Dendritic cell treated with granulocyte-macrophage colony-stimulating factor and Interleukin-4, amounts not matched to agents 40 ng/mL and 50 ng/mL, for 4 days (primary cell): ENCODE measurements around the gene COMMD10.

Experiments
- H3K27ac Mint-ChIP-seq: one replicate; pipeline ENCODE4 v1.8.0; 2022; ENCODE audit warnings: mild to moderate bottlenecking, mixed read lengths
- H3K27me3 Mint-ChIP-seq: one replicate; pipeline ENCODE4 v1.8.0; 2022; ENCODE audit warnings: mild to moderate bottlenecking, mixed read lengths
- H3K36me3 Mint-ChIP-seq: one replicate; pipeline ENCODE4 v1.8.0; 2022; ENCODE audit warnings: low read depth, mixed read lengths
- H3K4me1 Mint-ChIP-seq: one replicate; pipeline ENCODE4 v1.8.0; 2022; ENCODE audit warnings: low read depth, mixed read lengths
- H3K4me3 Mint-ChIP-seq: one replicate; pipeline ENCODE4 v1.8.0; 2022; ENCODE audit warnings: mild to moderate bottlenecking, moderate library complexity, mixed read lengths
- H3K9me3 Mint-ChIP-seq: one replicate; pipeline ENCODE4 v1.8.0; 2022; ENCODE audit warnings: mixed read lengths
- intact Hi-C: fragments of 100-400 bp; cut with micrococcal nuclease; formaldehyde crosslinking; loops from one replicate; pipeline ENCODE4 v1.15.0; 2022

The COMMD10 gene

DNA sequence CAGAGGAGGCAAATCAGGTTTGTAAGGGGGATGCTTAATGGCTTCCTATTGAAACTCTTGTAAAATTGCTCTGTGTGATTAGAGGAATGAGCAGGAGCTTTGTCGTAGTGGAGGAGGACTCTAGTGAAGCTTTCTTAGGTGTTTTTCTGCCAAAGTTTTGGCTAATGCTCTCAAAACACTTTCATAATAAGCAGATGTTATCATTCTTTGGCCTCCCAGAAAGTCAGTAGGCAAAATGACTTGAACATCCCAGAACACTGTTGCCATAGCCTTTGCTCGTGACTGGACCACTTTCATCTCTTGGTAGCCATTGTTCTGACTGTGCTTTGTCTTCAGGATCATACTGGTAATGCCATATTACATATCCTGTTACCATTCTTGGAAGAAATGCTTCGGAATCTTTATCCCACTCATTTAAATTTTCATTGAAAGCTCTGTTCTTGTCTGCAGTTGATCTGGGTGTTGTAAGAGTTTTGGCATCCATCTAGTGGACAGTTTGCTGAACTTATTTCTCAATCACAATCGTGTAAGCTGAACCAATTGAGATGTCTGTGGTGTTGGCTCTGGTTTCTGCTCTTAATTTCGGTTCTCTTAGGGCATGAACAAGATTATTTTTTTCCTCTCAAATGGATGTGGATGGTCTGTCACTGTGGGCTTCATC, 187.6 kb downstream of the COMMD10 start:
- no peaks in the 10 kb centered on the region for H3K4me1 Mint-ChIP-seq
- no peak overlapping the region for H3K4me3 Mint-ChIP-seq
- H3K9me3 Mint-ChIP-seq: peaks cover 36% of the 10 kb centered on the region
- intact Hi-C loops: no loop called here
- no peak overlapping the region for H3K27ac Mint-ChIP-seq
- H3K36me3 Mint-ChIP-seq: peaks cover 21% of the 10 kb centered on the region
- no peaks in the 10 kb centered on the region for H3K27me3 Mint-ChIP-seq

DNA sequence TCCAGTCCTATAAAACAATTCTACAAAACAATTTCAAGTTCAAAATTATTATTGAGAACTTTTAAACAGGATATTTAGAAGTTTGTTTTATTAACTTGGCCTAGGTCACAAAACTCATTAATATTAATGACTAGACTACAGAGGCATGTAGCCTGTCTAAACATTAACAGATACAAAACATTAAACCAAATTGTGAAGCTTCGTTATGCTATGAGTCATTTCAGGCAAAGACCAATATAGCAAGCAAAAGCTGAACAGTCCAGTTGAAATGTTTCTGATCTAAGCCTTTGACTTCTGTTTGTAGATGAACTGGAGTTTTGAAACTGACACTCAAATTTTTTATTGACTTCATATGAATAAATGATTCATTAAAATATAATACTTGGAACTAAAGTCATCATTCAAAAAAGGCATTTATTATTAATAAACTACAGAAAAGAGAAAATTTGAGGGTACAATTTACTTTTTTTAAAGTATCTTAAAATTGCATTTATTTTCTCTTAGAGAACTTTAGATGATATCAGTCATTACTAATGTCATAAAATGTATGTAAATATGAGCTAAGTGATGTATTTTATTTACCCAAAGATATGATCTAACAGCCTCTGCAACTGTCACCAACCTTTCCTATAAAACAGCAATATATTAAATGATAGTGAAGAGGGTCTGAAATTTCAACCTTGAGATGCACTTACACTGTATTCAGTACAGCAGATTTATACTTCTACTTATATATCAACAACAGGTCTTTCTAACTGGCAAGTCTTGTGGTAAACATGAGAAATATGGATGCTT, 188.8 kb downstream of the COMMD10 start:
- intact Hi-C loops: no loop called here
- Mint-ChIP-seq H3K27me3 (no peaks in the 10 kb centered on the region), H3K4me3 (no peak overlapping the region), H3K9me3 (peaks cover 36% of the 10 kb centered on the region), H3K36me3 (peaks cover 21% of the 10 kb centered on the region), H3K4me1 (no peaks in the 10 kb centered on the region), H3K27ac (no peak overlapping the region)

GRCh38 chr5:116274251-116274650, 189.4 kb downstream of the COMMD10 start:
- peaks cover 36% of the 10 kb centered on the region for H3K9me3 Mint-ChIP-seq
- no peak overlapping the region for H3K4me3 Mint-ChIP-seq

GRCh38 chr5:116275282-116275681, 190.5 kb downstream of the COMMD10 start:
- H3K36me3 Mint-ChIP-seq: peaks cover 21% of the 10 kb centered on the region
- no peak overlapping the region for H3K4me3 Mint-ChIP-seq
- H3K4me1 Mint-ChIP-seq: no peaks in the 10 kb centered on the region
- H3K27me3 Mint-ChIP-seq: no peaks in the 10 kb centered on the region
- peaks cover 36% of the 10 kb centered on the region for H3K9me3 Mint-ChIP-seq
- no peak overlapping the region for H3K27ac Mint-ChIP-seq
- intact Hi-C loops: no loop called here

More at GRCh38 chr5:116274251-116274650, 189.4 kb downstream of the COMMD10 start:
- Mint-ChIP-seq H3K27ac (no peak overlapping the region), H3K27me3 (no peaks in the 10 kb centered on the region), H3K36me3 (peaks cover 21% of the 10 kb centered on the region), H3K4me1 (no peaks in the 10 kb centered on the region)
- intact Hi-C loops: no loop called here

DNA sequence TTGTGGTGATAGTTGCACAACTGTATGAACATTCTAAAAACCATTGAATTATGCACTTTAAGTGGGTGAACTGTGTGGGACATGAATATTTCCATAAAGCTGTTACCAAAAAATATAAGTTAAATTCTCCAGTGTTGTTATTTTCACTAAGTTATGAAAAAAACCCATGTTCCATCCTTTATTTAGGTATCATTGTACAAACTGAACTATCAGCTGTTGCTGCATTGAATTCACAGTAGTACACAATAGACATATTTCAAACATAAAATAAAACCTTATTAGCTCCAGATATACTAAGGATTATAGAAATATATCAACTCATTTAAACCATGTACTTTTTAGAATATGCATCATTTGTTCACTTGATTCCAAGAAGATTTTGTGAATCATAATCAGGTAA, 192.1 kb downstream of the COMMD10 start:
- no peaks in the 10 kb centered on the region for H3K27me3 Mint-ChIP-seq
- peaks cover 24% of the 10 kb centered on the region for H3K36me3 Mint-ChIP-seq
- intact Hi-C loops: no loop called here
- H3K4me1 Mint-ChIP-seq: no peaks in the 10 kb centered on the region
- no peak overlapping the region for H3K27ac Mint-ChIP-seq
- H3K9me3 Mint-ChIP-seq: peaks cover 39% of the 10 kb centered on the region
- no peak overlapping the region for H3K4me3 Mint-ChIP-seq

- H3K27ac Mint-ChIP-seq: no peak overlapping the region
These were observed 195.5 kb downstream of the COMMD10 start for GRCh38 chr5:116280149-116280803.

GRCh38 chr5:116281309-116281708, 196.5 kb downstream of the COMMD10 start:
- no peaks in the 10 kb centered on the region for H3K27me3 Mint-ChIP-seq
- intact Hi-C loops: no loop called here
- H3K4me3 Mint-ChIP-seq: no peak overlapping the region
- no peak overlapping the region for H3K27ac Mint-ChIP-seq
- H3K9me3 Mint-ChIP-seq: peaks cover 20% of the 10 kb centered on the region
- H3K36me3 Mint-ChIP-seq: peaks cover 14% of the 10 kb centered on the region
- peaks cover 1% of the 10 kb centered on the region for H3K4me1 Mint-ChIP-seq

More at GRCh38 chr5:116280149-116280803, 195.5 kb downstream of the COMMD10 start:
- peaks cover 21% of the 10 kb centered on the region for H3K36me3 Mint-ChIP-seq
- H3K27me3 Mint-ChIP-seq: no peaks in the 10 kb centered on the region
- no peaks in the 10 kb centered on the region for H3K4me1 Mint-ChIP-seq
- H3K4me3 Mint-ChIP-seq: no peak overlapping the region
- H3K9me3 Mint-ChIP-seq: peaks cover 26% of the 10 kb centered on the region
- intact Hi-C loops: no loop called here

DNA sequence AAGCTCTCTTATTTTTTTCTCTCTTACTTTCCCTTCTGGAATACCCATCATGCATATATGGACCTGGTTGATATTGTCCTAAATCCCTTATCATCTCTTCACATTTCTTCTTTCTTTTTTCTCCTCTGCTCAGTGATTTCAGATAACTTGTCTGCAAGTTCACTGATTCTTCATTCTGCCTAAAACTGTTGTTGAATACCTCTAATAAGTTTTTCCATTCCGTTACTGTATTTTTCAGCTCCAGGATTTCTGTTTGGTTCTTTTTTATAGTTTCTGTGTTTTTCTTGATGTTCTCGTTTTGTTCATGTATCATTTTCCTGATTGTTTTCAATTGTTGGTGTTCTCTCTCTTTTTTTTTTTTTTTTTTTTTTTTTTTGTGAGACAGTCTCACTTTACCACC, 203.7 kb downstream of the COMMD10 start:
- no peak overlapping the region for H3K4me3 Mint-ChIP-seq
- peaks cover 11% of the 10 kb centered on the region for H3K4me1 Mint-ChIP-seq
- peaks cover 38% of the 10 kb centered on the region for H3K36me3 Mint-ChIP-seq
- H3K9me3 Mint-ChIP-seq: peaks cover 36% of the 10 kb centered on the region
- H3K27ac Mint-ChIP-seq: no peak overlapping the region
- intact Hi-C loops: no loop called here
- H3K27me3 Mint-ChIP-seq: no peaks in the 10 kb centered on the region

- peaks cover 11% of the 10 kb centered on the region for H3K4me1 Mint-ChIP-seq
- intact Hi-C loops: no loop called here
- H3K27ac Mint-ChIP-seq: no peak overlapping the region
- no peak overlapping the region for H3K4me3 Mint-ChIP-seq
- H3K36me3 Mint-ChIP-seq: peaks cover 38% of the 10 kb centered on the region
- no peaks in the 10 kb centered on the region for H3K27me3 Mint-ChIP-seq
- peaks cover 36% of the 10 kb centered on the region for H3K9me3 Mint-ChIP-seq
These were observed 204.5 kb downstream of the COMMD10 start for GRCh38 chr5:116289276-116289675.

DNA sequence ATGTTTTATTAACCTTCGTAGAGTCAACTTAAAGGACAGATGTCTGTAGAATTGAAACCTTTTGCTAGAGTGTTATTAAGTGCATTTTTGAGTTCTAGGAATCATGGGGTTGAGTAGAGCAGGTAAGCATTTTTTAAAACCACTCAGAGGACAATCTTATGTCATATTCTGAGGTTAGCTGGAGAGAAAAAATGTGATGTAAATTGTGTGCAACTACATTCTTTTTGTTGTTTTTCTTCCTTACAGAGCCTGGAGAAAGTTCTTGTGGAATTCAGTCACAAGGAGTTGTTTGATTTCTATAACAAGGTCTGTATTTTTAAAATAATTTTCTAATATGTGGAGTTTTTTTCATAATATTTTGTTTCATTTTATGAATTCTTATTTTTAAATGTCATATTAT, 206.4 kb downstream of the COMMD10 start:
- Mint-ChIP-seq H3K9me3 (peaks cover 38% of the 10 kb centered on the region), H3K27me3 (no peaks in the 10 kb centered on the region), H3K4me1 (peaks cover 10% of the 10 kb centered on the region), H3K27ac (no peak overlapping the region), H3K4me3 (no peak overlapping the region), H3K36me3 (peaks cover 43% of the 10 kb centered on the region)
- intact Hi-C loops: no loop called here

DNA sequence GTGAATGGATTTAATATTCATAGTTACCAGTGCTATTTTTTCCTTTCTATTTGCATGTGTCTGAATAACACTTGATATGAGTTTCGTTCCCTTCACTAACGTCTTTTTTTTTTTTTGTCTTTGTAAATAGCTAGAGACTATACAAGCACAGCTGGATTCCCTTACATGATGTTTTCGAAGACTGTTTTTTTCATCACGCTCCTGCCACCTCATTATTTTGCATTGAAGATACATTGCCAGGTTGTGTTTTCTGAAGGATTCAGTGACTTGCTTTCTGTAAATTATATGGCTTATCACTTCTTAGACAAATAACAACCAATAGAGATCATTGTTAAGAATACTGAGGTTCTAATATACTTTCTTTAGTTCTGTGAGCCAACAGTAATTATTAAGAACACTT, 207.5 kb downstream of the COMMD10 start:
- peaks cover 47% of the 10 kb centered on the region for H3K36me3 Mint-ChIP-seq

GRCh38 chr5:116296335-116297072, 211.7 kb downstream of the COMMD10 start:
- Mint-ChIP-seq H3K4me3 (no peak overlapping the region), H3K27ac (no peak overlapping the region), H3K9me3 (peaks cover 19% of the 10 kb centered on the region), H3K27me3 (no peaks in the 10 kb centered on the region), H3K4me1 (no peaks in the 10 kb centered on the region), H3K36me3 (peaks cover 57% of the 10 kb centered on the region)
- intact Hi-C loops: no loop called here

More for the DNA sequence above, 207.5 kb downstream of the COMMD10 start:
- Mint-ChIP-seq H3K4me3 (no peak overlapping the region), H3K27ac (no peak overlapping the region), H3K9me3 (peaks cover 34% of the 10 kb centered on the region), H3K4me1 (peaks cover 6% of the 10 kb centered on the region), H3K27me3 (no peaks in the 10 kb centered on the region)
- intact Hi-C loops: no loop called here

GRCh38 chr5:116297296-116297814, 212.5 kb downstream of the COMMD10 start:
- Mint-ChIP-seq H3K4me1 (no peaks in the 10 kb centered on the region), H3K27ac (no peak overlapping the region), H3K27me3 (no peaks in the 10 kb centered on the region), H3K9me3 (peaks cover 25% of the 10 kb centered on the region), H3K4me3 (no peak overlapping the region), H3K36me3 (peaks cover 57% of the 10 kb centered on the region)
- intact Hi-C loops: no loop called here
